ENCODE data around the gene ARHGEF33.

- TF ChIP-seq EP300 (IDR thresholded peaks at IDR 0.05) (no peak), POLR2A (IDR thresholded peaks at IDR 0.05) (no peak), CTCF (IDR thresholded peaks at IDR 0.05) (no peak), POLR2AphosphoS5 (IDR thresholded peaks at IDR 0.05) (no peak)
Measured at GRCh38 chr2:38940746-38941145, 51.1 kb downstream of the ARHGEF33 start.
